Panc1 (cell line): Measurements from ENCODE around the gene KLF11.

Experiments
- POLR2AphosphoS5 ChIP-seq: IDR thresholded peaks from 2 replicates; pipeline ENCODE4 v1.6.1; 2012; ENCODE audit warnings: mild to moderate bottlenecking, low read depth, low read length, moderate library complexity
- TCF7L2 ChIP-seq: IDR thresholded peaks from 2 replicates; pipeline ENCODE4 v1.6.1; 2011; ENCODE audit warnings: mild to moderate bottlenecking, low read depth, low read length, inconsistent platforms
- TF ChIP-seq, protein P1 (sequence below): fragments of 450-650 bp; IDR thresholded peaks from 2 replicates; pipeline ENCODE4 v1.5.1; 2017; ENCODE audit warnings: mild to moderate bottlenecking
- TF ChIP-seq, protein P2 (sequence below), 2 experiments: IDR thresholded peaks; 2 replicates each; pipeline ENCODE4 v1.6.1; 2011 to 2012; ENCODE audit warnings: low read depth in 2 of 2, control low read depth in 1 of 2, low read length in 1 of 2, mild to moderate bottlenecking in 1 of 2, moderate library complexity in 1 of 2; ENCODE audit not compliant: insufficient read depth in 1 of 2

DNA sequence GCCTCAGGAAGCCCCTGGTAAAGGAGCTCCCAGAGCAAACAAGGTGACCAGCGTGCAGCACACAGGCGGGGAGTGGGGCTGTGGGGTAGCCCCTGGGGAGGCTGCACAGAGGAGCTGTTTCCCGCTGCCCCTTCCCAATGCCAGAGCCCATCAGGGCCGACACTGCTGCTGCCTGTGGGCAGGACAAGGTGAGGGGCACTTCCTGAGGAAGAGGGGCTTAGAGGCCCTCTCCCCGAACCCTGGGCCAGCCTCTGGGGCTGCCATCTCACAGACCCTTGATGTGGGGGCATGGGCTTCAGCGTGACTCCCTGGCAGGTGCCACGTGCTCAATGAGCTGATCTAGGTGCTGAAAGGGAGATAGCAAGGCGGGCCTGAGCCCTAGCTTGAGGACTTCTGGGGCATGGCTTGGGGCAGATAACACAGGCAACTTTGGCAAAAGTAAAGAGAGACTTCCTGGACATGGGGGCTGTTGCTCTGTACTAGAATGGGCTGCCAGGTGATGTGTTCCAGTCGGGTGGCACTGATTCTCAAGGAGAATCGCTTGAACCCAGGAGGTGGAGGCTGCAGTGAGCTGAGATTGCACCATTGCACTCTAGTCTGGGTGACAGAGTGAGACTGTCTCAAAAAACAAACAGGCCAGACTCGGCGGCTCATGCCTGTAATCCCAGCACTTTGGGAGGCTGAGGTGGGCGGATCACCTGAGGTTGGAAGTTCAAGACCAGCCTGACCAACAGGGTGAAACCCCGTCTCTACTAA lies 9.9 kb upstream of the KLF11 start:
- TF ChIP-seq, protein P1, sequence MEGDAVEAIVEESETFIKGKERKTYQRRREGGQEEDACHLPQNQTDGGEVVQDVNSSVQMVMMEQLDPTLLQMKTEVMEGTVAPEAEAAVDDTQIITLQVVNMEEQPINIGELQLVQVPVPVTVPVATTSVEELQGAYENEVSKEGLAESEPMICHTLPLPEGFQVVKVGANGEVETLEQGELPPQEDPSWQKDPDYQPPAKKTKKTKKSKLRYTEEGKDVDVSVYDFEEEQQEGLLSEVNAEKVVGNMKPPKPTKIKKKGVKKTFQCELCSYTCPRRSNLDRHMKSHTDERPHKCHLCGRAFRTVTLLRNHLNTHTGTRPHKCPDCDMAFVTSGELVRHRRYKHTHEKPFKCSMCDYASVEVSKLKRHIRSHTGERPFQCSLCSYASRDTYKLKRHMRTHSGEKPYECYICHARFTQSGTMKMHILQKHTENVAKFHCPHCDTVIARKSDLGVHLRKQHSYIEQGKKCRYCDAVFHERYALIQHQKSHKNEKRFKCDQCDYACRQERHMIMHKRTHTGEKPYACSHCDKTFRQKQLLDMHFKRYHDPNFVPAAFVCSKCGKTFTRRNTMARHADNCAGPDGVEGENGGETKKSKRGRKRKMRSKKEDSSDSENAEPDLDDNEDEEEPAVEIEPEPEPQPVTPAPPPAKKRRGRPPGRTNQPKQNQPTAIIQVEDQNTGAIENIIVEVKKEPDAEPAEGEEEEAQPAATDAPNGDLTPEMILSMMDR = no peak
- TF ChIP-seq, protein P2, sequence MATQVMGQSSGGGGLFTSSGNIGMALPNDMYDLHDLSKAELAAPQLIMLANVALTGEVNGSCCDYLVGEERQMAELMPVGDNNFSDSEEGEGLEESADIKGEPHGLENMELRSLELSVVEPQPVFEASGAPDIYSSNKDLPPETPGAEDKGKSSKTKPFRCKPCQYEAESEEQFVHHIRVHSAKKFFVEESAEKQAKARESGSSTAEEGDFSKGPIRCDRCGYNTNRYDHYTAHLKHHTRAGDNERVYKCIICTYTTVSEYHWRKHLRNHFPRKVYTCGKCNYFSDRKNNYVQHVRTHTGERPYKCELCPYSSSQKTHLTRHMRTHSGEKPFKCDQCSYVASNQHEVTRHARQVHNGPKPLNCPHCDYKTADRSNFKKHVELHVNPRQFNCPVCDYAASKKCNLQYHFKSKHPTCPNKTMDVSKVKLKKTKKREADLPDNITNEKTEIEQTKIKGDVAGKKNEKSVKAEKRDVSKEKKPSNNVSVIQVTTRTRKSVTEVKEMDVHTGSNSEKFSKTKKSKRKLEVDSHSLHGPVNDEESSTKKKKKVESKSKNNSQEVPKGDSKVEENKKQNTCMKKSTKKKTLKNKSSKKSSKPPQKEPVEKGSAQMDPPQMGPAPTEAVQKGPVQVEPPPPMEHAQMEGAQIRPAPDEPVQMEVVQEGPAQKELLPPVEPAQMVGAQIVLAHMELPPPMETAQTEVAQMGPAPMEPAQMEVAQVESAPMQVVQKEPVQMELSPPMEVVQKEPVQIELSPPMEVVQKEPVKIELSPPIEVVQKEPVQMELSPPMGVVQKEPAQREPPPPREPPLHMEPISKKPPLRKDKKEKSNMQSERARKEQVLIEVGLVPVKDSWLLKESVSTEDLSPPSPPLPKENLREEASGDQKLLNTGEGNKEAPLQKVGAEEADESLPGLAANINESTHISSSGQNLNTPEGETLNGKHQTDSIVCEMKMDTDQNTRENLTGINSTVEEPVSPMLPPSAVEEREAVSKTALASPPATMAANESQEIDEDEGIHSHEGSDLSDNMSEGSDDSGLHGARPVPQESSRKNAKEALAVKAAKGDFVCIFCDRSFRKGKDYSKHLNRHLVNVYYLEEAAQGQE (IDR thresholded peaks at IDR 0.05; ENCODE audit: insufficient read depth in 1 of 2, low read depth in 2 of 2, low read length in 1 of 2) = no peak; a peak in 1 of 4 replicates
- TF ChIP-seq POLR2AphosphoS5 = no peak
- no peak for TF ChIP-seq TCF7L2
